K562 (cell line): ENCODE data around the gene UNC79. TPM values are rescaled to one million over a fixed set of nuclear protein-coding genes. Genes with fewer than 3 reads are reported as not detected.

Source experiments
- ATAC-seq: fragments of 200-7000 bp; cut with Tn5 transposase; 3 replicates; pipeline ENCODE4 v1.9.1; 2020; ENCODE audit warnings: moderate library complexity
- BruUV-seq: library from RNA; stranded (reverse); fragments of 400-500 nt; replicated peaks from 2 replicates; lab custom pipeline; 2021; lab: Mats Ljungman, UMichigan
- CTCF ChIA-PET: fragments of 300-600 bp; formaldehyde crosslinking; extraction: SDS; loops from one replicate; lab custom pipeline; 2021; ENCODE audit warnings: low intra/inter-chr PET ratio; lab: Yijun Ruan, JAX
- POLR2A ChIA-PET: fragments of 300-600, 350-650 bp; sonication (Branson Sonifier 250); formaldehyde crosslinking; extraction: SDS; loops from one replicate; lab custom pipeline; 2021; ENCODE audit warnings: antibody characterized with exemption, inconsistent platforms; lab: Yijun Ruan, JAX
- DNase-seq, 4 experiments: peaks; one replicate each; pipeline versions ENCODE4 v3.0.0 to v3.0.0-alpha.2; 2011 to 2018; ENCODE audit warnings: low spot score in 3 of 4, mixed read lengths in 3 of 4; ENCODE audit errors: extremely low read depth in 1 of 4
- FAIRE-seq: peaks from 2 replicates; lab custom pipeline; 2011; peaks lifted over from hg19 to GRCh38; lab: Jason Lieb, UNC
- H2AFZ ChIP-seq: 2 replicates; pipeline ENCODE4 v1.6.0; 2011; ENCODE audit warnings: low read depth, low read length, control low read depth, inconsistent platforms
- H3K27ac ChIP-seq: fragments of 200-600 bp; 3 replicates; pipeline ENCODE4 v1.8.0; 2011; ENCODE audit warnings: low read depth, mild to moderate bottlenecking, control low read depth, inconsistent platforms, low read length, moderate library complexity, mixed read lengths; ENCODE audit errors: extremely low read depth
- H3K27me3 ChIP-seq, 2 experiments: fragments of 300-600 bp in 1 of 2; 2 replicates in 1 of 2; 3 replicates in 1 of 2; pipeline versions ENCODE4 v1.6.0 to v1.8.0; 2011; ENCODE audit warnings: inconsistent platforms in 2 of 2, low read length in 2 of 2, mild to moderate bottlenecking in 1 of 2, mixed read lengths in 1 of 2, moderate library complexity in 1 of 2; ENCODE audit not compliant: control insufficient read depth in 2 of 2, insufficient read depth in 2 of 2
- H3K36me3 ChIP-seq: fragments of 300-600 bp; 3 replicates; pipeline ENCODE4 v1.8.0; 2011; ENCODE audit warnings: mild to moderate bottlenecking, low read length, inconsistent platforms; ENCODE audit not compliant: control insufficient read depth, insufficient read depth
- H3K4me1 ChIP-seq, 2 experiments: fragments of 200-600 bp in 1 of 2; replicated peaks in 1 of 2; 2 replicates in 1 of 2; 3 replicates in 1 of 2; pipeline versions ENCODE4 v1.5.1 to v1.8.0; 2011; ENCODE audit warnings: inconsistent platforms in 2 of 2, low read length in 2 of 2, mild to moderate bottlenecking in 1 of 2, mixed read lengths in 1 of 2, moderate library complexity in 1 of 2; ENCODE audit not compliant: control insufficient read depth in 2 of 2, insufficient read depth in 2 of 2
- H3K4me2 ChIP-seq: 2 replicates; pipeline ENCODE4 v1.6.1; 2011; ENCODE audit warnings: low read length, control low read depth, inconsistent platforms, mixed read lengths; ENCODE audit not compliant: insufficient read depth
- H3K4me3 ChIP-seq: fragments of 200-600 bp; sonication (generic), shearing (Covaris generic); 2 replicates; pipeline ENCODE4 v1.5.1; 2016; ENCODE audit warnings: control low read depth, inconsistent platforms
- H3K79me2 ChIP-seq: fragments of 200-600 bp; 3 replicates; pipeline ENCODE4 v1.8.0; 2011; ENCODE audit warnings: low read length, inconsistent platforms; ENCODE audit not compliant: control insufficient read depth, insufficient read depth
- H3K9ac ChIP-seq, 2 experiments: 2 replicates each; pipeline versions ENCODE4 v1.6.0 to v1.6.1; 2011; ENCODE audit warnings: low read depth in 2 of 2, low read length in 2 of 2, control low read depth in 1 of 2, inconsistent platforms in 1 of 2, mild to moderate bottlenecking in 1 of 2, mixed read lengths in 1 of 2; ENCODE audit not compliant: insufficient read depth in 1 of 2
- H3K9me1 ChIP-seq: one replicate; pipeline ENCODE4 v1.6.0; 2011; ENCODE audit warnings: inconsistent platforms, mild to moderate bottlenecking, low read length, moderate library complexity; ENCODE audit not compliant: control insufficient read depth, insufficient read depth
- H3K9me3 ChIP-seq: replicated peaks from 2 replicates; pipeline ENCODE4 v1.5.1; 2011; ENCODE audit warnings: low read depth, low read length, inconsistent platforms; ENCODE audit not compliant: control insufficient read depth, insufficient read depth
- H4K20me1 ChIP-seq: replicated peaks from 2 replicates; pipeline ENCODE4 v1.6.1; 2011; ENCODE audit warnings: low read length, inconsistent platforms, mixed read lengths; ENCODE audit not compliant: control insufficient read depth, insufficient read depth
- CBX5 ChIP-seq: IDR thresholded peaks from 2 replicates; pipeline ENCODE4 v1.6.1; 2014; ENCODE audit warnings: low read depth, borderline replicate concordance
- DPF2 ChIP-seq: fragments of 450-650 bp; IDR thresholded peaks from 2 replicates; pipeline ENCODE4 v1.6.1; 2016
- ERF ChIP-seq: fragments of 450-650 bp; formaldehyde crosslinking; IDR thresholded peaks from 2 replicates; pipeline ENCODE4 v1.4.0; 2020; ENCODE audit warnings: mild to moderate bottlenecking, mixed read lengths
- FOXA1 ChIP-seq: fragments of 450-650 bp; IDR thresholded peaks from 2 replicates; pipeline ENCODE4 v1.6.1; 2016; ENCODE audit warnings: mild to moderate bottlenecking, borderline replicate concordance
- HDAC1 ChIP-seq, 2 experiments: fragments of 450-650 bp; IDR thresholded peaks; 2 replicates each; pipeline ENCODE4 v1.6.1; 2016 to 2017; ENCODE audit warnings: inconsistent platforms in 1 of 2, mild to moderate bottlenecking in 1 of 2, moderate library complexity in 1 of 2
- MCM7 ChIP-seq, 2 experiments: fragments of 450-650 bp; IDR thresholded peaks; 2 replicates each; pipeline ENCODE4 v1.6.1; 2016 to 2018
- MNT ChIP-seq, 2 experiments: fragments of 450-650 bp; conservative IDR thresholded peaks; 2 replicates each; pipeline ENCODE4 v1.6.1; 2017; ENCODE audit warnings: mild to moderate bottlenecking in 2 of 2, moderate library complexity in 2 of 2
- NBN ChIP-seq: fragments of 450-650 bp; IDR thresholded peaks from 2 replicates; pipeline ENCODE4 v1.6.1; 2016; ENCODE audit warnings: low read depth, mild to moderate bottlenecking
- OTX1 ChIP-seq: fragments of 450-650 bp; formaldehyde crosslinking; IDR thresholded peaks from 2 replicates; pipeline ENCODE4 v1.4.0; 2022; ENCODE audit warnings: mild to moderate bottlenecking
- PRMT5 ChIP-seq: sonication (generic); formaldehyde crosslinking; IDR thresholded peaks from 2 replicates; pipeline ENCODE4 v1.5.0; 2020; ENCODE audit warnings: missing genetic modification reagents
- SMAD4 ChIP-seq: fragments of 250-450 bp; sonication (Bioruptor Pico); conservative IDR thresholded peaks from 2 replicates; pipeline ENCODE4 v1.8.0; 2021; ENCODE audit warnings: inconsistent platforms, mild to moderate bottlenecking, moderate library complexity
- THAP7 ChIP-seq: fragments of 250-450 bp; sonication (Bioruptor Pico); IDR thresholded peaks from 2 replicates; pipeline ENCODE4 v1.5.0; 2021
- ZNF384 ChIP-seq: IDR thresholded peaks from 2 replicates; pipeline ENCODE4 v1.6.1; 2012; ENCODE audit warnings: low read depth, low read length, improper control_type of control experiment
- WGBS: fragments of 100-300 bp; shearing (Covaris generic); methylation state at CpG from one replicate; pipeline ENCODE4 v1.1.6; 2016; ENCODE audit warnings: low coverage, mixed read lengths; ENCODE audit not compliant: insufficient coverage; ENCODE audit errors: missing lambda C conversion rate; 5-methylcytosine and 5-hydroxymethylcytosine counted together
- in situ Hi-C: fragments of 300-500 bp; cut with MboI; formaldehyde crosslinking; loops from 4 replicates; pipeline ENCODE4 v1.15.0; 2018; ENCODE audit warnings: inconsistent platforms, mixed read lengths
- intact Hi-C: fragments of 100-400 bp; cut with micrococcal nuclease; formaldehyde crosslinking; loops from 2 replicates; pipeline ENCODE4 v1.14.2; 2022
- polyA plus RNA-seq, 8 experiments: library from polyadenylated mRNA; depleted of rRNA in 4 of 8; stranded (reverse) in 5 of 8; unstranded in 3 of 8; fragments of >200 nt; fragmentation: Nextera tagmentation in 2 of 8; fragmentation: Illumina TruSeq in 1 of 8; extraction: Ambion mirVana in 2 of 8; extraction: Trizol in 1 of 8; gene quantifications; 2 replicates each; pipeline versions ENCODE4 v1.2.1 to v1.2.3, GENCODE V29; 2011 to 2014; ENCODE audit warnings: inconsistent platforms in 1 of 8, missing spikeins in 1 of 8
- total RNA-seq, 7 experiments: library from RNA; depleted of rRNA in 6 of 7; stranded (reverse); fragments of >200 nt in 6 of 7; fragmentation: Illumina TruSeq in 2 of 7; extraction: Trizol in 2 of 7; gene quantifications; 2 replicates each; pipeline versions ENCODE4 v1.2.1 to v1.2.3, GENCODE V29; 2011 to 2021; ENCODE audit warnings: low replicate concordance in 1 of 7
- TF ChIP-seq, protein P1 (sequence below): fragments of 450-650 bp; formaldehyde crosslinking; IDR thresholded peaks from 2 replicates; pipeline ENCODE4 v1.4.0; 2020; ENCODE audit warnings: mild to moderate bottlenecking, moderate library complexity
- TF ChIP-seq, protein P2 (sequence below): sonication (generic); formaldehyde crosslinking; IDR thresholded peaks from 2 replicates; pipeline ENCODE4 v1.8.0; 2022; ENCODE audit warnings: mild to moderate bottlenecking, missing genetic modification reagents

The UNC79 gene
- total and polyA plus RNA-seq, 9 of the 15 experiments (the other 6 are each of a cell fraction or from before 2014, with no cell fraction given): under 0.01 to 0.04 (median 0.01) TPM; not detected in 6

GRCh38 chr14:93462479-93462878 is 31.7 kb downstream of the UNC79 start:
- Histone ChIP-seq H3K4me2 (no peak overlapping the region), H3K4me3 (no peak overlapping the region), H3K79me2 (no peaks in the 10 kb centered on the region), H3K4me1 (no peaks in the 10 kb centered on the region; a peak in 1 of 5 replicates), H3K27me3 (no peaks in the 10 kb centered on the region), H2AFZ (no peak overlapping the region), H3K9me1 (no peaks in the 10 kb centered on the region), H3K9ac (no peak overlapping the region), H4K20me1 (no peaks in the 10 kb centered on the region)
- in situ Hi-C loops (no loop called here), intact Hi-C loops (no loop called here)
- CTCF ChIA-PET: no interaction called here
- BruUV-seq: no TSS peak
- no peak for DNase-seq
- ATAC-seq: no peak
- no peak for TF ChIP-seq HDAC1 (IDR thresholded peaks at IDR 0.05)
- TF ChIP-seq, protein P1, sequence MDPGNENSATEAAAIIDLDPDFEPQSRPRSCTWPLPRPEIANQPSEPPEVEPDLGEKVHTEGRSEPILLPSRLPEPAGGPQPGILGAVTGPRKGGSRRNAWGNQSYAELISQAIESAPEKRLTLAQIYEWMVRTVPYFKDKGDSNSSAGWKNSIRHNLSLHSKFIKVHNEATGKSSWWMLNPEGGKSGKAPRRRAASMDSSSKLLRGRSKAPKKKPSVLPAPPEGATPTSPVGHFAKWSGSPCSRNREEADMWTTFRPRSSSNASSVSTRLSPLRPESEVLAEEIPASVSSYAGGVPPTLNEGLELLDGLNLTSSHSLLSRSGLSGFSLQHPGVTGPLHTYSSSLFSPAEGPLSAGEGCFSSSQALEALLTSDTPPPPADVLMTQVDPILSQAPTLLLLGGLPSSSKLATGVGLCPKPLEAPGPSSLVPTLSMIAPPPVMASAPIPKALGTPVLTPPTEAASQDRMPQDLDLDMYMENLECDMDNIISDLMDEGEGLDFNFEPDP: no peak
- no peak for TF ChIP-seq ZNF384
- no peak for TF ChIP-seq THAP7 (CRISPR knock-in tag)
- TF ChIP-seq MCM7 (IDR thresholded peaks at IDR 0.05): no peak
- TF ChIP-seq NBN: no peak
- no peak for TF ChIP-seq ERF (CRISPR knock-in tag)
- no peak for TF ChIP-seq DPF2
- no peak for TF ChIP-seq SMAD4 (CRISPR knock-in tag)
- no peak for TF ChIP-seq OTX1 (CRISPR knock-in tag)
- no peak for TF ChIP-seq MNT (conservative IDR thresholded peaks at IDR 0.05)
- no peak for TF ChIP-seq PRMT5
- TF ChIP-seq, protein P2, sequence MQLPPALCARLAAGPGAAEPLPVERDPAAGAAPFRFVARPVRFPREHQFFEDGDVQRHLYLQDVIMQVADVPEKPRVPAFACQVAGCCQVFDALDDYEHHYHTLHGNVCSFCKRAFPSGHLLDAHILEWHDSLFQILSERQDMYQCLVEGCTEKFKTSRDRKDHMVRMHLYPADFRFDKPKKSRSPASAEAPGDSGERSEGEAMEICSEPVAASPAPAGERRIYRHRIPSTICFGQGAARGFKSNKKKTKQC (CRISPR knock-in tag): no peak
- TF ChIP-seq CBX5: no peak
- TF ChIP-seq FOXA1: no peak
- TF ChIP-seq, all 486 proteins: peak for 0
- 4% methylated on average over 3 of the region's 3 CpGs for WGBS
- Histone ChIP-seq H3K9me3 (no peaks in the 10 kb centered on the region), H3K27ac (no peak overlapping the region), H3K36me3 (no peaks in the 10 kb centered on the region)
- POLR2A ChIA-PET: no interaction called here
- FAIRE-seq: no peak
